Nephron progenitor cell (in vitro differentiated cells): ENCODE data around the gene TOE1.
"Not testable (repeated sequence)": the region's sequence is repeated elsewhere in the genome, so short reads cannot be mapped to it uniquely, and the experiment has no call there.

ENCODE experiments used
- DNase-seq: peaks from one replicate; pipeline ENCODE4 v3.0.0; 2021
- H3K27ac Mint-ChIP-seq: 2 replicates; pipeline ENCODE4 v1.8.0; 2021; ENCODE audit warnings: mild to moderate bottlenecking, moderate library complexity, mixed read lengths
- H3K27me3 Mint-ChIP-seq: 2 replicates; pipeline ENCODE4 v1.8.0; 2021; ENCODE audit warnings: mild to moderate bottlenecking, low read depth, mixed read lengths; ENCODE audit not compliant: poor library complexity
- H3K36me3 Mint-ChIP-seq: 2 replicates; pipeline ENCODE4 v1.8.0; 2021; ENCODE audit warnings: low read depth, mixed read lengths
- H3K4me1 Mint-ChIP-seq: 2 replicates; pipeline ENCODE4 v1.8.0; 2021; ENCODE audit warnings: mixed read lengths
- H3K4me3 Mint-ChIP-seq: 2 replicates; pipeline ENCODE4 v1.8.0; 2021; ENCODE audit warnings: mild to moderate bottlenecking, moderate library complexity, mixed read lengths
- H3K9me3 Mint-ChIP-seq: 2 replicates; pipeline ENCODE4 v1.8.0; 2021; ENCODE audit warnings: mild to moderate bottlenecking, moderate library complexity, mixed read lengths
- CTCF ChIP-seq: fragments of 200-600 bp; sonication (generic); IDR thresholded peaks from 2 replicates; pipeline ENCODE4 v1.5.0; 2021; ENCODE audit warnings: antibody characterized with exemption

Gene TOE1

GRCh38 chr1:45339789-45340558 is at the start of gene TOE1, which contains the start of gene MUTYH:
Gene TOE1 (plus strand): TSS chr1:45340170. CDS start chr1:45340253, 83 bp downstream.
Gene MUTYH (minus strand): TSS chr1:45340440. CDS start chr1:45334505, 5,935 bp downstream.
- Mint-ChIP-seq H3K27ac (peak within 1 kb of the TSS; percentile 99), H3K36me3 (peaks cover 42% of the 10 kb centered on the region), H3K4me1 (peaks cover 63% of the 10 kb centered on the region), H3K9me3 (no peaks in the 10 kb centered on the region), H3K27me3 (peaks cover 5% of the 10 kb centered on the region), H3K4me3 (peak within 1 kb of the TSS; percentile 99)
- no peak for TF ChIP-seq CTCF
- peak; percentile 97 for DNase-seq

GRCh38 chr1:45291002-45291401 is 49.0 kb upstream of the TOE1 start:
- H3K4me3 Mint-ChIP-seq, H3K27ac Mint-ChIP-seq, H3K36me3 Mint-ChIP-seq, H3K4me1 Mint-ChIP-seq, H3K27me3 Mint-ChIP-seq, DNase-seq: not testable (repeated sequence)
- peaks cover 12% of the 10 kb centered on the region for H3K9me3 Mint-ChIP-seq

GRCh38 chr1:45291716-45292115 is 48.3 kb upstream of the TOE1 start:
- Mint-ChIP-seq H3K4me1 (peaks cover 13% of the 10 kb centered on the region), H3K9me3 (peaks cover 5% of the 10 kb centered on the region), H3K4me3 (no peak overlapping the region), H3K36me3 (no peaks in the 10 kb centered on the region), H3K27me3 (peaks cover 6% of the 10 kb centered on the region), H3K27ac (no peak overlapping the region)
- no peak for DNase-seq
- no peak for TF ChIP-seq CTCF

GRCh38 chr1:45297666-45298356 is 42.2 kb upstream of the TOE1 start:
- no peaks in the 10 kb centered on the region for H3K9me3 Mint-ChIP-seq
- H3K27ac Mint-ChIP-seq: peak overlapping the region; percentile 93
- no peaks in the 10 kb centered on the region for H3K36me3 Mint-ChIP-seq
- H3K27me3 Mint-ChIP-seq: peaks cover 11% of the 10 kb centered on the region
- DNase-seq: no peak
- no peak for TF ChIP-seq CTCF
- peaks cover 48% of the 10 kb centered on the region for H3K4me1 Mint-ChIP-seq
- H3K4me3 Mint-ChIP-seq: no peak overlapping the region

- peaks cover 52% of the 10 kb centered on the region for H3K4me1 Mint-ChIP-seq
- no peak for DNase-seq
- no peaks in the 10 kb centered on the region for H3K9me3 Mint-ChIP-seq
- peaks cover 11% of the 10 kb centered on the region for H3K27me3 Mint-ChIP-seq
- no peaks in the 10 kb centered on the region for H3K36me3 Mint-ChIP-seq
- TF ChIP-seq CTCF: no peak
- H3K27ac Mint-ChIP-seq: no peak overlapping the region
- no peak overlapping the region for H3K4me3 Mint-ChIP-seq
Measured at GRCh38 chr1:45299296-45299695, 40.7 kb upstream of the TOE1 start.

- peak; percentile 75 for TF ChIP-seq CTCF
- H3K9me3 Mint-ChIP-seq: no peaks in the 10 kb centered on the region
- H3K4me1 Mint-ChIP-seq: peaks cover 60% of the 10 kb centered on the region
- H3K27ac Mint-ChIP-seq: no peak overlapping the region
- peak; percentile 45 for DNase-seq
- no peaks in the 10 kb centered on the region for H3K36me3 Mint-ChIP-seq
- H3K4me3 Mint-ChIP-seq: no peak overlapping the region
- H3K27me3 Mint-ChIP-seq: peaks cover 5% of the 10 kb centered on the region
Measured at GRCh38 chr1:45299981-45300668, 39.8 kb upstream of the TOE1 start.
